NAMALWA (cell line): ENCODE data around the gene FANCC.

Source experiments
- DNase-seq: peaks from one replicate; pipeline ENCODE4 v3.0.0-alpha.2; 2015; ENCODE audit warnings: low spot score

FANCC gene

DNA sequence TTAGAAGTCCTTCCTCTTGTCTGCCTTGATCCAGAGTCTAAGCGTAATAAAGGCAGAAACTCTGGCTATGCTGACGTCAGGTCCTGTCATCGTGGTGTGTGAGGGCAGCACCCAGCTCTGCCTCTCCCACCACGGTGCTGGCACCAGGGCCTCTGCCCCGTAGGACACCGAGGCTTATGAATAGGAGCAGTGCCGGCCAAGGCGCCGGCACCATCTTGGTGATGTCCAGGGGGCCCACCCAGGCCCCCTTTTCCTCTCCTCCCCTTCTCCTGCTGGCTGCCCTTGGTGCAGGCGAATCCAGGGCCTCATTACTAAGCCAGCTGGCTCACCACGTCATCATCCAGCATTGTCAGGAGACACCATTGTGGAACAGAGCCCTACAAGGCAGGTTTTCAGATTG is 252.3 kb downstream of the FANCC start:
- no peak for DNase-seq

DNA sequence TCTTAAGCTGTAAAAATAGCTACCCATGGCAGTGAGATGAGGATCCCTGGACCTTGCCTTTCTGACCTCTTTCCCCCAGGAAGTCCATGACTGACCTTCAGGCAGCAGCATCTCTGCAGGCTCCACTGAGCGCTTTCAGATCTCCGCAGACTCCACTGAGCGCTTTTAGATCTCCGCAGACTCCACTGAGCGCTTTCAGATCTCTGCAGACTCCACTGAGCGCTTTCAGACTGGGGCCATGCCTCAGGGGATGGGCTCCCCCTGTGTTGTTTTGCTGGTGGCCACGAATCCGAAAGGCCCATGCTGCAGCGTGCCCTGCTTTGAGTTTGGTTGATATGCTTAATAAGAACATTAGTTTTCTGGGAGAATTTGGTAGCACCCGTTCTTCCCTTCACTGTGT is 254.2 kb downstream of the FANCC start:
- no peak for DNase-seq

DNA sequence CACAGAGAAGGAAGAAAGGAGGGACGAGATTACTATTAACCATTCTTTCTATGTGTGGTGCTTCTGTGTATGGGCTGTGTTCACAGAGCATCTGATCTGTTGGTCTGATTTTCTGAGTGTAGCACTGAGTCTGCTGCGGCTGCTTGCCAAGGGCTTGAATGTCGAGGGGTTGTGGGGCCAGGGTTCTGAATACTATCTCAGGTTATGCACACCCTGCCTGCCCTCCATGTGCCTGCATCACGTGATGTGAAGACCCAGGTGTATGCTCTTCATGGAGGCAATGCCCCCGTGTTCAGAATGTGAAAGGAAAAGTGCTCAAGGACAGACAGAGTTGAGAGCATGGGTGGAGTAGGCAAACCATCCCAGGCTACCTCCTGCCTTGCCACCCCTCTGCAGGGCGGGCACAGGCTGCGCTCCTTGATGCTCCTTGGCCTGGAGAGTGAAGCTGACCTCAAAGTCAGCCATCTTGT is 254.9 kb downstream of the FANCC start:
- no peak for DNase-seq

DNA sequence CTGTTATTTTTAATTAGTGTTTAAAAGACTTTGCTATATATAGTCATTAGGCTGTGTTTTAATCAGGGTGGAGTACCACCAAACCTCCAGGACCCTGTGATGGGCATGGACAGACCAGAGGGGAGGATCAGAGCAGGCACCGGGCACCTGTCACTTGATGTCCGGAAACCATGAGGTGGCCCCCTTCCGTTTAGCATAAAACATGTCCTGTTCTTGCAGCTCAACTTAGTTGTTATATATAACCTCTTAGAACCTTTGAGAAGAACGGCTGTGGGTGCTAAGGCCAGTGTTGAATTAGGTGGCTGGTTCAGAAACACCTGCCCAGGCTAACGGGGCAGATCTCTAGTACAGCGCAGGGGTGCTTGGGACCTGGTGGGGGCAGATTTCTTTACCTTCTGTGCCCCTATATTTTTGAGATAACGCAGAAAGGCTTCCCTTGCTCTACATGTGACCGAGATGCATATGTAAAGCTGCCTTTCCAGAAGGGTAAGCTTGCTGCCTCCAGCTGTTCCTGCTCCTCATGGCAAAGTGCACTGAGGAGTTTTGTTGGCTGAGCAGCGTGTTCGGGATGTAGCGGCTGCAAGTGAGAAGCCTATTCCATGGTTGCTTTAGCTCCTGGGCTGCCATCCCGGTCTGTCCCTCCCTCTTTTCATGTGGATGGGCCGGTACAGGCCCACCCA is 255.5 kb downstream of the FANCC start:
- DNase-seq, result no peak

DNA sequence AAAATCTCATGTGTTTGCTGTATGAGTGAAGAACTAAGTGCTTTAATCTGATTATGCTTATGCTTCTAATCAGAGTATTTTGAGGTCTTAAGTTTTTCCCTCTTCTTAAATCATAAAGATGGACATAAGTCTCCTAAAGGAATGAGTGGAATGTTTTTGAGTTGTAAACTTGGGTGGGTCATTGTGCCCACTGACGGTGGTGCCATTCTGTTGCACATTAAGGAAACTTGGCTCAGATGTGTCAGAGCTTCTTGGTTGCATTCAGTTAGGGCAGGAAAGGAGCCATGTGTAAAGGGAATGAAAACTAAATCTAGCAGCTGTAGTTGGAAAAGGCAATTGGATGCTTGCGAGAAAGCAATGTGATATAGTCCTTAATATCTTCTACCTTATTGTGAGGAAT is 256.6 kb downstream of the FANCC start:
- no peak for DNase-seq

DNA sequence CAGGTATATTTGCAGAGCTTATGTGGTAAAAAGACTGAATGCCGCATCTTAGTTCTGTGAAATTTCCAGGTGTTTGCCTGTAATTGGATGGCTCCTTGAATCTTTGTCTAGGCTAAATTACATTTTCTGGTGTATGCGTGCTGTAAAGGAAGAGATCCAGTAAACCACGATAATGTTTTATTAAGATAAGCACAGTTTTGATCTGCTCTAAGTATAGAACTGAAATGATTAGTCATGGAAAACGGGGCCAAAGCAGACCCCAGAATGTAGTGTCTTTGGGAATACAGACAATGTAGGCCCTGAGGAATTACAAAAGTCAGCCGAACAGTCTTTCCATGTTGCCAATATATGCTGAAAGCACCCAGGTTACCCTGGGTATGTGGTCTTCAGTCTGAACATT is 257.3 kb downstream of the FANCC start:
- DNase-seq, result no peak

DNA sequence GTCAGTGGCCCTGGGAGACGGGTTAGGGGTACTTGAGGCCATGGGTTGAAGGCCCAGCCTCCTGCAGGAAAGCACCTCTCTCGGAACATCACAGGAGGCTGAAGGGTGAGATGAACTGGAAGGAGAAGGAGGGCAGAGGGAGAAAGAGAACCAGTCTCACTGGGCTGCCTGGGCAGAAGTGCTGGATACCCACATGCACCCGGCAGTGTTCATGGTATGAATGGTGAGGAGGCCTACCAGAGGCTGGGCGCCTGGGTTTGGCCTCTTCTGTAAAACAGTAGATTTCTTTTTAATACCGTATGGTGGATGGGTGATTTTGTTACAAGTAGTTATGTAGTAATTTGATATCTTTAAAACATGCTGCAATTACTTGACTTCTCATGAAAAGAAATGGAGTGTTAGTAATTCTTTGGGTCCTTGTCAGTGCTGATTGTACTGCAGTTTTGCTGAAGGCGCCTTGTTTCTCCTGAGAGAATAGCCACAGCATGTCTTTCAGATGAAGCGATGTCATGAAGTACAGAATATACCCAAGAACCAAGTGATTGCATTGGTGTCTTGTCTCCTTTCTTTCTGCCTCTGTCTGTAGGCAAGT is 258.6 kb downstream of the FANCC start:
- no peak for DNase-seq

DNA sequence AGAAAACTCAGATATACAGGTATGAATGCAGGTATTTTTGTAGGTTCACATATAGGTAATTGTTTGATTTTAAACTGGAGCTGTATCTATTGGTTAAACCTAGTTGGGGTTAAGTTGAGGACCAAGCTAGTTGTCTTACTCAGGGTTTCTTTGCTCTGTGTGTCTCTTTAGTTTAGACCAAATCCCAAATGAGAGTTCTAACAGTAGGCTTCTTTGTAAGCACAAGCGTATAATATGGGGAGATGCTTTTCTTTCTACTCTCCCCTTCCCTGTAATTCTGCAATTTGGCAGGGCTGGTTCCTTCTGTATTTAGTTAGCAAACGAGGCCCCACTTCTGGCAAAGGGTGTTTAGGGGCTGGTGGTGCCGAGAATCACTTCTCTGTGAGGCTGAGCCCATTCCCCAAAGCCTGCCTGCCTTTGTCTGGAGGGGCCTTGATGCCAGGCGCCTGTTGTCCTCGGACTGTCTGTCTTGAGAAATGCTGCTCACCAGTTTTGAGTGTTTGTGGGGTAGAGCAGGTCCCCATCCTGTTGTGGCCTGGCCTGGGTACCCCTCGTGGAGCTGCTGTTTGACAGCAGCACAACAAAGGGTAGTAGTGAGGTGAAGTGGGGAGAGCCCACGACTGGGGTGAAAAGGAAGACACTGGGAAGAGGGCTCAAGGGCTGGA is 259.3 kb downstream of the FANCC start:
- no peak for DNase-seq

DNA sequence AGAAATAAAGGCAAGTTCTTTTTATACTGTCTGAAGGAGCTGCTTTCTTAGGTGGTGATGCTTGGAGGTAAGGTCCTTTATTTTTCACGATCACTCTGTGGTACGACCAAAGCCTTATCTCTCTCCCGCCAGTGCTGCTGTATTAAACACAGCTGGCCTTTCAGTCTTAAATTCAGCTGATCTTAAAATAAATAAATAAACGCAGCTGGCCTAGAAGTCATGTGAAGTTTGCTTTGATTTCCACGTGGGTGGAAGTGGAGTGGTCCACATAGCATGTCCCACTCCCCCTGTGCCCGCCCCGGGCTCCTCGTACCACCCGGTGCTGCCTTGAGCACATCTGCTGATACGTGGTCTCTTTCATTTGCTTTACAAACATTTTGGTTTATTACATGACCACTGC is 260.4 kb downstream of the FANCC start:
- DNase-seq, result no peak

DNA sequence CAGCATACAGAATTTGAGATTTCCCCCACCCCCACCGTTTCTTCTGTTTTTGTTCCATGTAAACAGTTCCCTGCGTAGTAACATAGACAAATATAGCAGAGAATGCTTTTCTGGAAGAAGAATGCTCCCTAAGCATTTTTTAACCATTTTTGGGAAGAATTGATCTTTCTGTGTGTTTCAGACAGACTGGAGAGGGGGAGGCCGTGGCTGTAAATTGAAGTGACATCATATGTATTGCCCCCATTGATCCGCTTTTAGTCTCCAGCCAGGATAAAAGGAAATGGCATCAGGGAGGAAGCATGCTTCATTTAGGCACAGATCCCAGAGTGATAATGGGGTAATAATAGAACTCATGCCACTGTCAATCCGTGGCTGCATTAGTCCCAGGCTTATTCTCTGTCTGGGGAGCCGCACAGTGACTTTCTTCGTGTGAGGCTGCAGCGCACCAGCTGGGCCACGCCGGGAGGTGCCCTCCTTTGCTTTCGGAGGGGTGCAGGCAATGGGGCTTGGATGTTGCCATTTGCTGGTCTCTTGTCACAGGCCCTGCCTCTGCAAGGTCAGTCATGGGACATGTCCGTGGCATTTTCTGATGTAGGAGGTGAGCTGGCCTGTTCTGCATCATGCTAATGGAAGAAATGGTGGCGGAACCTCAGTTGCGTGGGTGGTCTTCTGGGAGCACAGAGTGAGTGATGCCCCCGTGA is 261.5 kb downstream of the FANCC start:
- DNase-seq, result no peak

DNA sequence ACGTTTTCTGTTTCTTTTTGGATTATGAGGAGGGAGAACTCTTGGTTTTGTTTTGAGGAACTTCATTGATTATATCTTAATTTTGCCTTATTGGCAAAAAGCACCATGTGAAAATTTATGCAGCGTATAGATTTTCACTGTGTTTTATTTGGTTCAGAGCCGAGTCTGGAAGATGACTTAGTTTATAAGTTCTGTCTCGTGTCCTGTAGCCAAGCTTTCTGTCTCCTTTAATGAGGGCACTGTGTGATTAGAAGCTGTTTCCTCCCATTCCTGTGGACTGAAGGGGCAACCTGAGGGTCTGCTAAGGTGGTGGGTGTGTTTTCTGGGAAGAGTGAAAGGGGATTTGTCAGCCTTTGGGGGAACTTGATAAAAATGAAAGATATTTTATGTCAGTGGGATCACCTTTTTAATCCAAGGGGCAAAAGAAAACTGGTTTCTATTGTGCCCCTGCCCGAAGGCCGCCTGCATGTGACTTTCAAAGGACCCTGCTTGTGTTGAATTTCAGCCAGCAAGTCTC is 262.1 kb downstream of the FANCC start:
- no peak for DNase-seq

DNA sequence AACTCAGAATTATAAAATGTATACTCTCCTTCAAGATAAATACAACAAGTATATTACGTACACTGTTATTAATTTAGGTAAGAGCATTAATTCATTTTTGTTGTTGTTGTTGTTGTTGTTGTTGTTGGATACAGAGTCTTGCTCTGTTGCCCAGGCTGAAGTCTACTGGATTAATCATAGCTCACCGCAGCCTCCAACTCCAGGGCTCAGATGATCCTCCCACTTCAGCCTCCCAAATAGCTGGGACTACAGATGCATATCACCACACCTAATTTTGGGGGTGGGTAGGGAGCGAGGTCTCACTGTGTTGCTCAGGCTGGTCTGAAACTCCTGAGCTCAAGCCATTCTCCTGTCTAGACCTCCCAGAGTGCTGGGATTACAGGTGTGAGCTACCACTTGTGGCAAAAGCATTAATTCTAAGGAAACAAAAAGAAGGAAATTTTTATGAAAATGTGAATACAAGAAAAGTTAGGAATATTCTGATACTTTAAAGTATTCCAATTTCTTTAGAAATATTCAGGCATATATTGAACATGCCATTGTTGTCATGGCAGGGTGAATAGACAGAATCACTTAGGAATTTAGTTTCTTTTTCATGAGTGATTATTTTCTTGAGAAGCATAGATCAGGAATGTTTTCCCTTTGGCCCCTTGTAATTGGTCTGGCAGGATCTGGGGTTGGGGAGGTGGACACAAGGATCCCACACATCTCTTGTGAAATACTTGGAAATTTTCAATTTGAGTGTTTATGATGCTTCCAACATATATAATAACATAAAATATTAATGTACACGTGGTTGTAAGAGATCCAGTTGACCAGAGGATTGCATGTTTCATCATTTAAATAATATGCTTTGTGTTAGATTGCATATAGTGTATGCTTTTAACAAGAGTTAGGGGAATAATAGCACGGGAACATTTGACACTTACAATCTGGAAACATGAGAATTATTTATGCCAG is 263.6 kb downstream of the FANCC start:
- no peak for DNase-seq

DNA sequence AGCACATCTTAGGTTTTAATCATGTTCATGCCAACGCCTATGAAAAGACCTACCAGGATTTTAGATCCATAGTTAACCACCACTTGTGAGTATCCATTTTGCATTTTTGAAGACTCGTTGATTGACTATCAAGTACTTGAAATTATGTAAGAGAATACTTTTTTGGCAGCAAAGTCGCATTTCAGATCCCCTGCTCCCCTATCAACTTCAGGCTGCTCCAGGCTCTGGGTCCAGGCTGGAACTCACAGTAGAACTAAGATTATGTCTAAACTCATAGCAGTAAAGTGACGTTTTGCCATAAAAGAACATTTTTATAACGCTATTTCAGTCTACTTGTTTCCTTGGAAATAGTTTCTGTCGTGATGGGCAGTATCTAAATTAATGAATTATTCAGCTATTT is 267.7 kb downstream of the FANCC start:
- DNase-seq, result no peak
